ENCODE data around the gene ADCK2. TPM values are rescaled to one million over a fixed set of nuclear protein-coding genes. Genes with fewer than 3 reads are reported as not detected.

ADCK2 gene
- total and polyA plus RNA-seq, 9 of the 15 experiments (the other 6 are each of a cell fraction or from before 2014, with no cell fraction given): 0.08 to 14.3 (median 9.7) TPM

DNA sequence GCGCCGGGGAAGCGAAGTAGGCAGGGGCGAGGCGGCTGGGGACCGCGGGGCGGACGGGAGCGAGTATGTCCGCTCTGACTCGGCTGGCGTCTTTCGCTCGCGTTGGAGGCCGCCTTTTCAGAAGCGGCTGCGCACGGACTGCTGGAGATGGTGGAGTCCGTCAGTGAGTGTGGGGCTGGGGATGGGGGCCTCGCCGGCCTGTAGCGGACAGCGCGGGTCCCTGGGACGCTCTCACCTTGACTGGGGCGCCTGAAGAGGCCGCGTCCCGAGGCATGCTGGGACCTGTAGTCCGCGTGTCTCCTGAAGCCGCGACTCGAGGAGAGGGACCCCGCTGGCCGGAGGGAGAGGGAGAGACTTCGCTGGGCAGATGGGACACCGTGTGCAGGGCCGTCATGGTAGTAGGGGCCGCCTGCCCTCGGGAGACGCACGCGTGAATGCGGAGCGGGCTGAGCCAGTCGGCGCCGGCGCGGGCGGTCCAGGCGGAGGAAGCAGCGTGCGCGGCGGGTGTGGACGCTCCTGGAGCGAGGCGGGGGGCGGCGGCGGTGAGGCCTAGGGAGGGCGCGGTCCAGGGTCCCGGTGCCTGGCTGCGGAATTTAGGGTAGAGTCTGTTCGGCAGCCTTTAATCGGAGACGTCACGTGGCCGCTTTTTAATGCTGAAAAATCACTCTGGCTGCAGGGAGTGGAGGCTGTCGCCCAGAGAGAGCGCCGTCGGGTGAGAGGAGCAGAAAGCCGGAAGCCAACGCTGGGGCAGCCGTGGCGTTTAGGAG, 24.1 kb downstream of the ADCK2 start, which contains the start of gene NDUFB2 (continued):
- TF ChIP-seq, protein P1, sequence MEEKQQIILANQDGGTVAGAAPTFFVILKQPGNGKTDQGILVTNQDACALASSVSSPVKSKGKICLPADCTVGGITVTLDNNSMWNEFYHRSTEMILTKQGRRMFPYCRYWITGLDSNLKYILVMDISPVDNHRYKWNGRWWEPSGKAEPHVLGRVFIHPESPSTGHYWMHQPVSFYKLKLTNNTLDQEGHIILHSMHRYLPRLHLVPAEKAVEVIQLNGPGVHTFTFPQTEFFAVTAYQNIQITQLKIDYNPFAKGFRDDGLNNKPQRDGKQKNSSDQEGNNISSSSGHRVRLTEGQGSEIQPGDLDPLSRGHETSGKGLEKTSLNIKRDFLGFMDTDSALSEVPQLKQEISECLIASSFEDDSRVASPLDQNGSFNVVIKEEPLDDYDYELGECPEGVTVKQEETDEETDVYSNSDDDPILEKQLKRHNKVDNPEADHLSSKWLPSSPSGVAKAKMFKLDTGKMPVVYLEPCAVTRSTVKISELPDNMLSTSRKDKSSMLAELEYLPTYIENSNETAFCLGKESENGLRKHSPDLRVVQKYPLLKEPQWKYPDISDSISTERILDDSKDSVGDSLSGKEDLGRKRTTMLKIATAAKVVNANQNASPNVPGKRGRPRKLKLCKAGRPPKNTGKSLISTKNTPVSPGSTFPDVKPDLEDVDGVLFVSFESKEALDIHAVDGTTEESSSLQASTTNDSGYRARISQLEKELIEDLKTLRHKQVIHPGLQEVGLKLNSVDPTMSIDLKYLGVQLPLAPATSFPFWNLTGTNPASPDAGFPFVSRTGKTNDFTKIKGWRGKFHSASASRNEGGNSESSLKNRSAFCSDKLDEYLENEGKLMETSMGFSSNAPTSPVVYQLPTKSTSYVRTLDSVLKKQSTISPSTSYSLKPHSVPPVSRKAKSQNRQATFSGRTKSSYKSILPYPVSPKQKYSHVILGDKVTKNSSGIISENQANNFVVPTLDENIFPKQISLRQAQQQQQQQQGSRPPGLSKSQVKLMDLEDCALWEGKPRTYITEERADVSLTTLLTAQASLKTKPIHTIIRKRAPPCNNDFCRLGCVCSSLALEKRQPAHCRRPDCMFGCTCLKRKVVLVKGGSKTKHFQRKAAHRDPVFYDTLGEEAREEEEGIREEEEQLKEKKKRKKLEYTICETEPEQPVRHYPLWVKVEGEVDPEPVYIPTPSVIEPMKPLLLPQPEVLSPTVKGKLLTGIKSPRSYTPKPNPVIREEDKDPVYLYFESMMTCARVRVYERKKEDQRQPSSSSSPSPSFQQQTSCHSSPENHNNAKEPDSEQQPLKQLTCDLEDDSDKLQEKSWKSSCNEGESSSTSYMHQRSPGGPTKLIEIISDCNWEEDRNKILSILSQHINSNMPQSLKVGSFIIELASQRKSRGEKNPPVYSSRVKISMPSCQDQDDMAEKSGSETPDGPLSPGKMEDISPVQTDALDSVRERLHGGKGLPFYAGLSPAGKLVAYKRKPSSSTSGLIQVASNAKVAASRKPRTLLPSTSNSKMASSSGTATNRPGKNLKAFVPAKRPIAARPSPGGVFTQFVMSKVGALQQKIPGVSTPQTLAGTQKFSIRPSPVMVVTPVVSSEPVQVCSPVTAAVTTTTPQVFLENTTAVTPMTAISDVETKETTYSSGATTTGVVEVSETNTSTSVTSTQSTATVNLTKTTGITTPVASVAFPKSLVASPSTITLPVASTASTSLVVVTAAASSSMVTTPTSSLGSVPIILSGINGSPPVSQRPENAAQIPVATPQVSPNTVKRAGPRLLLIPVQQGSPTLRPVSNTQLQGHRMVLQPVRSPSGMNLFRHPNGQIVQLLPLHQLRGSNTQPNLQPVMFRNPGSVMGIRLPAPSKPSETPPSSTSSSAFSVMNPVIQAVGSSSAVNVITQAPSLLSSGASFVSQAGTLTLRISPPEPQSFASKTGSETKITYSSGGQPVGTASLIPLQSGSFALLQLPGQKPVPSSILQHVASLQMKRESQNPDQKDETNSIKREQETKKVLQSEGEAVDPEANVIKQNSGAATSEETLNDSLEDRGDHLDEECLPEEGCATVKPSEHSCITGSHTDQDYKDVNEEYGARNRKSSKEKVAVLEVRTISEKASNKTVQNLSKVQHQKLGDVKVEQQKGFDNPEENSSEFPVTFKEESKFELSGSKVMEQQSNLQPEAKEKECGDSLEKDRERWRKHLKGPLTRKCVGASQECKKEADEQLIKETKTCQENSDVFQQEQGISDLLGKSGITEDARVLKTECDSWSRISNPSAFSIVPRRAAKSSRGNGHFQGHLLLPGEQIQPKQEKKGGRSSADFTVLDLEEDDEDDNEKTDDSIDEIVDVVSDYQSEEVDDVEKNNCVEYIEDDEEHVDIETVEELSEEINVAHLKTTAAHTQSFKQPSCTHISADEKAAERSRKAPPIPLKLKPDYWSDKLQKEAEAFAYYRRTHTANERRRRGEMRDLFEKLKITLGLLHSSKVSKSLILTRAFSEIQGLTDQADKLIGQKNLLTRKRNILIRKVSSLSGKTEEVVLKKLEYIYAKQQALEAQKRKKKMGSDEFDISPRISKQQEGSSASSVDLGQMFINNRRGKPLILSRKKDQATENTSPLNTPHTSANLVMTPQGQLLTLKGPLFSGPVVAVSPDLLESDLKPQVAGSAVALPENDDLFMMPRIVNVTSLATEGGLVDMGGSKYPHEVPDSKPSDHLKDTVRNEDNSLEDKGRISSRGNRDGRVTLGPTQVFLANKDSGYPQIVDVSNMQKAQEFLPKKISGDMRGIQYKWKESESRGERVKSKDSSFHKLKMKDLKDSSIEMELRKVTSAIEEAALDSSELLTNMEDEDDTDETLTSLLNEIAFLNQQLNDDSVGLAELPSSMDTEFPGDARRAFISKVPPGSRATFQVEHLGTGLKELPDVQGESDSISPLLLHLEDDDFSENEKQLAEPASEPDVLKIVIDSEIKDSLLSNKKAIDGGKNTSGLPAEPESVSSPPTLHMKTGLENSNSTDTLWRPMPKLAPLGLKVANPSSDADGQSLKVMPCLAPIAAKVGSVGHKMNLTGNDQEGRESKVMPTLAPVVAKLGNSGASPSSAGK (IDR thresholded peaks at IDR 0.05): peak; percentile 94
- TF ChIP-seq, protein P2, sequence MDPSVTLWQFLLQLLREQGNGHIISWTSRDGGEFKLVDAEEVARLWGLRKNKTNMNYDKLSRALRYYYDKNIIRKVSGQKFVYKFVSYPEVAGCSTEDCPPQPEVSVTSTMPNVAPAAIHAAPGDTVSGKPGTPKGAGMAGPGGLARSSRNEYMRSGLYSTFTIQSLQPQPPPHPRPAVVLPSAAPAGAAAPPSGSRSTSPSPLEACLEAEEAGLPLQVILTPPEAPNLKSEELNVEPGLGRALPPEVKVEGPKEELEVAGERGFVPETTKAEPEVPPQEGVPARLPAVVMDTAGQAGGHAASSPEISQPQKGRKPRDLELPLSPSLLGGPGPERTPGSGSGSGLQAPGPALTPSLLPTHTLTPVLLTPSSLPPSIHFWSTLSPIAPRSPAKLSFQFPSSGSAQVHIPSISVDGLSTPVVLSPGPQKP (CRISPR knock-in tag; IDR thresholded peaks at IDR 0.05): no peak
- TF ChIP-seq, protein P3, sequence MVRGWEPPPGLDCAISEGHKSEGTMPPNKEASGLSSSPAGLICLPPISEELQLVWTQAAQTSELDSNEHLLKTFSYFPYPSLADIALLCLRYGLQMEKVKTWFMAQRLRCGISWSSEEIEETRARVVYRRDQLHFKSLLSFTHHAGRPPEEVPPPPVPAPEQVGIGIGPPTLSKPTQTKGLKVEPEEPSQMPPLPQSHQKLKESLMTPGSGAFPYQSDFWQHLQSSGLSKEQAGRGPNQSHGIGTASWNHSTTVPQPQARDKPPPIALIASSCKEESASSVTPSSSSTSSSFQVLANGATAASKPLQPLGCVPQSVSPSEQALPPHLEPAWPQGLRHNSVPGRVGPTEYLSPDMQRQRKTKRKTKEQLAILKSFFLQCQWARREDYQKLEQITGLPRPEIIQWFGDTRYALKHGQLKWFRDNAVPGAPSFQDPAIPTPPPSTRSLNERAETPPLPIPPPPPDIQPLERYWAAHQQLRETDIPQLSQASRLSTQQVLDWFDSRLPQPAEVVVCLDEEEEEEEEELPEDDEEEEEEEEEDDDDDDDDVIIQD (CRISPR knock-in tag; IDR thresholded peaks at IDR 0.05): 0 out of 2 replicates have a peak, but pooled peaks have one; percentile 12
- TF ChIP-seq PHTF2 (CRISPR knock-in tag; IDR thresholded peaks at IDR 0.05) (peak; percentile 82; the same call in 1 of the 2 replicates), ZSCAN32 (CRISPR knock-in tag; IDR thresholded peaks at IDR 0.05) (no peak), CBX2 (IDR thresholded peaks at IDR 0.05; ENCODE audit: insufficient read depth, low read length, poor library complexity, severe bottlenecking) (no peak), ZNF696 (CRISPR knock-in tag; conservative IDR thresholded peaks at IDR 0.05) (no peak), ZNF133 (CRISPR knock-in tag; IDR thresholded peaks at IDR 0.05) (no peak), DIDO1 (tag; IDR thresholded peaks at IDR 0.05; ENCODE audit: low read depth) (peak; percentile 53; the same call in 1 of the 2 replicates), RCOR1 (IDR thresholded peaks at IDR 0.05; ENCODE audit: borderline replicate concordance in 1 of 2, low read depth in 2 of 2, low read length in 2 of 2) (peak in 1 of 2 experiments; percentile 5; a peak in 2 of 4 replicates), NEUROD1 (IDR thresholded peaks at IDR 0.05; ENCODE audit: borderline replicate concordance, low read depth, low read length, partially characterized antibody) (peak; percentile 29)
